GM19043 (cell line): Measurements from ENCODE around the gene PREX1.
"Not testable (repeated sequence)": the region's sequence is repeated elsewhere in the genome, so short reads cannot be mapped to it uniquely, and the experiment has no call there.

ENCODE experiments used
- ATAC-seq: cut with Tn5 transposase; IDR thresholded peaks from one replicate; pipeline ENCODE4 v1.9.1; 2021; ENCODE audit warnings: low read depth; ENCODE audit not compliant: unreplicated experiment

PREX1 gene

GRCh38 chr20:48599106-48599747 is 228.6 kb downstream of the PREX1 start:
- ATAC-seq, result no peak

GRCh38 chr20:48598303-48598941 is 229.4 kb downstream of the PREX1 start:
- ATAC-seq, result not testable (repeated sequence)

GRCh38 chr20:48597521-48598302 is 230.1 kb downstream of the PREX1 start:
- ATAC-seq, result no peak

GRCh38 chr20:48596334-48596898 is 231.4 kb downstream of the PREX1 start:
- no peak for ATAC-seq

GRCh38 chr20:48595495-48596333 is 232.1 kb downstream of the PREX1 start:
- ATAC-seq, result no peak

GRCh38 chr20:48594533-48594932 is 233.3 kb downstream of the PREX1 start:
- ATAC-seq, result no peak

- ATAC-seq, result no peak
Observed at GRCh38 chr20:48592107-48592940, 235.5 kb downstream of the PREX1 start.

GRCh38 chr20:48586730-48587129 is 241.1 kb downstream of the PREX1 start:
- no peak for ATAC-seq

- no peak for ATAC-seq
Observed at GRCh38 chr20:48585061-48585870, 242.5 kb downstream of the PREX1 start.

GRCh38 chr20:48584391-48585060 is 243.3 kb downstream of the PREX1 start:
- ATAC-seq, result no peak

- ATAC-seq, result no peak
Observed at GRCh38 chr20:48583801-48584200, 244.0 kb downstream of the PREX1 start.

- ATAC-seq, result no peak
Observed at GRCh38 chr20:48583171-48583570, 244.6 kb downstream of the PREX1 start.

- ATAC-seq, result no peak
Observed at GRCh38 chr20:48582673-48582985, 245.2 kb downstream of the PREX1 start.

GRCh38 chr20:48581167-48581566 is 246.6 kb downstream of the PREX1 start:
- ATAC-seq, result no peak

GRCh38 chr20:48578397-48579098 is 249.3 kb downstream of the PREX1 start:
- ATAC-seq, result no peak

GRCh38 chr20:48577557-48577956 is 250.2 kb downstream of the PREX1 start:
- ATAC-seq, result no peak

GRCh38 chr20:48574383-48574782 is 253.4 kb downstream of the PREX1 start:
- ATAC-seq, result no peak
